Esophagus squamous epithelium (tissue), 4 donors: Measurements from ENCODE around the gene EXOC3L4.

Experiments
- CTCF ChIP-seq, 6 experiments: fragments of 450-650 bp in 4 of 6; fragments of 200-600 bp in 2 of 6; sonication (generic) in 2 of 6; IDR thresholded peaks; one replicate each; pipeline ENCODE4 v1.5.1; 2016 to 2019; ENCODE audit warnings: antibody characterized with exemption in 6 of 6, mild to moderate bottlenecking in 4 of 6, moderate library complexity in 4 of 6
- POLR2A ChIP-seq, 4 donors: fragments of 450-650 bp; IDR thresholded peaks; one replicate each; pipeline ENCODE4 v1.6.1; 2017; ENCODE audit warnings: antibody characterized with exemption in 4 of 4, mild to moderate bottlenecking in 4 of 4, moderate library complexity in 3 of 4

DNA sequence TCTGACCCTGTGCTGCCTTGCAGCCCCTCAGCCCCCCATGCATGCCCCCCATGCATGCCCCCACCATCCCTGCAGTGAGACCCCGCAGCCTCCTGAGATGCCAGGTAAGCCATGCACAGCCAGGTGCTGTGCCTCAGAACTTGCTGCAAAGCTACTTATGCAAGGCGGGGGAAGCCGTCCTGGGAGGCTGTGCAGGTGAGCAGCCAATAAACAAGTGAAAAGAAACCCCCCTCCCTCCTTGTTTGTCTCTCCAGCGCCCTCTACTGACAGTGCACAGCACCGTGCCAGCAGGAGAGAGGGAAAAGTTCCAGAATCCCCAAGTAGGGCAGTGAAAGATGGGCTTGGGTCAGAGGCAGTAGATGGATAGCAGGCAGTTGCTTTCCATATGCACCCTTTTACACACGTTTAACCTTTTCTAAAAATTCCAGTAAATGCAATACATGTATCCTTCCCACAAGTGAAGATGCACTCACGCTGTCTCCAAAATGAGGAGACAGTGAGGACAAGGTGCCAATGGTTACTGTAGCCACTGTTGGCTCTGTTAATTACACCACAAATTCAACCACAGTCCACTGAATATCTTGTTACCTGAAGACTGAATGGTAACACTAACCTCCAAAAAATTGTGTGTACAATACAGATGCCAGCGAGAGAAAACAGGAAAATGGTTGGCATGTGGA, 46.7 kb downstream of the EXOC3L4 start:
- peak; percentile 16 to 73 (median 64) for TF ChIP-seq CTCF (IDR thresholded peaks at IDR 0.05)
- TF ChIP-seq POLR2A (IDR thresholded peaks at IDR 0.05): no peak
